Neutrophil (primary cell): ENCODE results near the gene FLAD1.
A peak's percentile ranks its signal among the peaks of the same experiment; 100 is the strongest.

Source experiments
- H3K27ac ChIP-seq: fragments of 200-600 bp; sonication (generic); 2 replicates; pipeline ENCODE4 v1.5.1; 2016; ENCODE audit warnings: mild to moderate bottlenecking, moderate library complexity
- H3K27me3 ChIP-seq: fragments of 200-600 bp; sonication (generic); 2 replicates; pipeline ENCODE4 v1.6.0; 2016; ENCODE audit warnings: mild to moderate bottlenecking
- H3K36me3 ChIP-seq: fragments of 200-600 bp; sonication (generic); 2 replicates; pipeline ENCODE4 v1.5.1; 2017
- H3K4me1 ChIP-seq, 2 experiments: fragments of 200-600 bp in 1 of 2; sonication (generic) in 1 of 2; 1 replicate in 1 of 2; 2 replicates in 1 of 2; pipeline versions ENCODE4 v1.5.1 to v1.6.1; 2013 to 2016; ENCODE audit warnings: low read depth in 1 of 2, low read length in 1 of 2, mild to moderate bottlenecking in 1 of 2, moderate library complexity in 1 of 2; ENCODE audit not compliant: control insufficient read depth in 1 of 2, insufficient read depth in 1 of 2
- H3K4me3 ChIP-seq, 2 experiments: fragments of 200-600 bp in 1 of 2; sonication (generic) in 1 of 2; 1 replicate in 1 of 2; 2 replicates in 1 of 2; pipeline ENCODE4 v1.5.1; 2013 to 2016; ENCODE audit warnings: low read depth in 1 of 2, low read length in 1 of 2, mild to moderate bottlenecking in 1 of 2, moderate library complexity in 1 of 2
- H3K9me3 ChIP-seq: fragments of 200-600 bp; sonication (generic); 2 replicates; pipeline ENCODE4 v1.5.1; 2016
- TF ChIP-seq, protein P1 (sequence below): fragments of 200-600 bp; sonication (generic); IDR thresholded peaks from 2 replicates; pipeline ENCODE4 v1.5.1; 2016; ENCODE audit warnings: antibody characterized with exemption

Gene FLAD1

DNA sequence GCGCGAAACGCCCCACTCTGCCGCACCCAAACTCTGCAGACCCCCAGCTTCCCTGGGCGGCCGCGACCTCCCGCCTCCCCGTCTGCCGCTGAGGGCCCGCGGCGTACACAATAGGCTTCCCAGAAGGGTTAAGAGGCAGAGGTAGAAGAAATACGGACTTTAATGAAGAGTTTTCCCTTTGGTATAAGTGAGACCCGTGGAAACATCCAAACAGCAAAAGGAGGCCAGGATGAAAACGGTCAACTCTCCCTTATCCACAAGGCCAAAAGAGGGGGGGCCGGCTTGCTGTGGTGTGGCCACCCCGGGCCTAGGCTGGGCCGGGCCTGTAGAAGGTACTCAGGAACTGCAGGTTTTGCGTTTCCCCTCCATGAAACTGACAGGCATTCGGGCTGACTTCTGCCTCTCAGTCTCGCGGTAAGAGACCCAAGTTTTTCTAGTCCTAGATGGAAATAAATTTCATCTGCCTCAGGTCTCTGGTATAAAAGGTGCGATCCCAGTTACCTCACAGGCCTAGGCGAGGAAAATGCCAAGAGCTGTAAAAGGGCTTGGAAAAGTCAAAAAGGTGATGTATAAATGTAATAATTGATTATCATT lies 20.9 kb upstream of the FLAD1 start:
- Histone ChIP-seq H3K4me3 (peak overlapping the region; percentile 88 to 99), H3K4me1 (peaks cover 21 to 27% of the 10 kb centered on the region in 2 experiments), H3K27ac (peak overlapping the region; percentile 98), H3K36me3 (peaks cover 57% of the 10 kb centered on the region), H3K9me3 (no peaks in the 10 kb centered on the region), H3K27me3 (no peaks in the 10 kb centered on the region)
- TF ChIP-seq, protein P1, sequence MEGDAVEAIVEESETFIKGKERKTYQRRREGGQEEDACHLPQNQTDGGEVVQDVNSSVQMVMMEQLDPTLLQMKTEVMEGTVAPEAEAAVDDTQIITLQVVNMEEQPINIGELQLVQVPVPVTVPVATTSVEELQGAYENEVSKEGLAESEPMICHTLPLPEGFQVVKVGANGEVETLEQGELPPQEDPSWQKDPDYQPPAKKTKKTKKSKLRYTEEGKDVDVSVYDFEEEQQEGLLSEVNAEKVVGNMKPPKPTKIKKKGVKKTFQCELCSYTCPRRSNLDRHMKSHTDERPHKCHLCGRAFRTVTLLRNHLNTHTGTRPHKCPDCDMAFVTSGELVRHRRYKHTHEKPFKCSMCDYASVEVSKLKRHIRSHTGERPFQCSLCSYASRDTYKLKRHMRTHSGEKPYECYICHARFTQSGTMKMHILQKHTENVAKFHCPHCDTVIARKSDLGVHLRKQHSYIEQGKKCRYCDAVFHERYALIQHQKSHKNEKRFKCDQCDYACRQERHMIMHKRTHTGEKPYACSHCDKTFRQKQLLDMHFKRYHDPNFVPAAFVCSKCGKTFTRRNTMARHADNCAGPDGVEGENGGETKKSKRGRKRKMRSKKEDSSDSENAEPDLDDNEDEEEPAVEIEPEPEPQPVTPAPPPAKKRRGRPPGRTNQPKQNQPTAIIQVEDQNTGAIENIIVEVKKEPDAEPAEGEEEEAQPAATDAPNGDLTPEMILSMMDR, result no peak

DNA sequence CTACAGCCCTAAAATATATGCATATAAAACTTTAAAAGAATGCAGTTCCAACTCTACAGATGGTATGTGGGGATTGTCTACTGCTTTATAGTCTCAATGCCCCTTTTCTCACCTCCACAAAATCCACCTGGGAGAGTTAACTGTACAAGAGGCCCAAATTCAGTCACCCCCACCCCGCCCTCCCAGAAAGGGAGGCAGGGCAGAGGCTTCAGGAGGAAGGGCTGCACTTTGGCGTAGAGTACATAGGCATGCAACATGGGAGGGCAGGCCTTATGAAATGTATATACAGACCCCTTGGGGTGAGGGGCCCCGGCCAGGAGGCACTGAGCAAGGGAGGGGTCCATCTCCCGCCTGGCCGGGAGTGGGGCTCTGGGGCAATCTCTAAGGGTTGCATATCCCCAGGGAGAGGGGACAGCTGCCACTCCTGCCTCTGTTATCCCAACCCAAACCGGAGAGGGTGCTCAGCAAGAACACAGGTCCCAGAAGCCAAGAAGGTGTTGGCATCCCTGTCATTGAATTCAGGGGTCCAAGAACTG lies 20.3 kb upstream of the FLAD1 start:
- Histone ChIP-seq H3K9me3 (no peaks in the 10 kb centered on the region), H3K4me3 (no peak overlapping the region), H3K36me3 (peaks cover 63% of the 10 kb centered on the region), H3K27me3 (no peaks in the 10 kb centered on the region), H3K4me1 (peaks cover 21 to 27% of the 10 kb centered on the region in 2 experiments), H3K27ac (peak overlapping the region; percentile 98)
- TF ChIP-seq, protein P1, result no peak

DNA sequence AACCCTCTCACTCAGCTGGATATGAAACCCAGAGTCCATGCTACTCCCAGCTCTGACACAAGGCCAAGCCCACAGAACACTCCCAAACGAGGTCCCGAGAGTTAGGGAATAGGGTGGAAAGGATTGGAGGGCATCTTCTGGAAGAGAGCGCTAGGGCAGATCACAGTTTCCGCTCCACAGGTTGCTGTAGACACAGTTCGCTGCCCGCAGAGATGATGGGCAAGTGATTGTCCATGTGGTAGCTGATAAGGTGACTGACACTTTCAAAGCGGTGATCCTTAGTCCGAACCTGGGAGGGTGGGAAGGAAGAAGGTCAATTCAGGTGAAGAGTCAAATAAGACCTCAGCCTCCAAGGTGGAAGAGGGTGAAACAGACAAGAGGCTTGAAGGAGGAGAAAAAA lies 19.5 kb upstream of the FLAD1 start:
- peaks cover 67% of the 10 kb centered on the region for H3K36me3 ChIP-seq
- no peak overlapping the region for H3K4me3 ChIP-seq
- no peaks in the 10 kb centered on the region for H3K9me3 ChIP-seq
- TF ChIP-seq, protein P1, result no peak
- peak overlapping the region; percentile 13 for H3K27ac ChIP-seq
- peaks cover 21 to 27% of the 10 kb centered on the region in 2 experiments for H3K4me1 ChIP-seq
- H3K27me3 ChIP-seq, result no peaks in the 10 kb centered on the region

DNA sequence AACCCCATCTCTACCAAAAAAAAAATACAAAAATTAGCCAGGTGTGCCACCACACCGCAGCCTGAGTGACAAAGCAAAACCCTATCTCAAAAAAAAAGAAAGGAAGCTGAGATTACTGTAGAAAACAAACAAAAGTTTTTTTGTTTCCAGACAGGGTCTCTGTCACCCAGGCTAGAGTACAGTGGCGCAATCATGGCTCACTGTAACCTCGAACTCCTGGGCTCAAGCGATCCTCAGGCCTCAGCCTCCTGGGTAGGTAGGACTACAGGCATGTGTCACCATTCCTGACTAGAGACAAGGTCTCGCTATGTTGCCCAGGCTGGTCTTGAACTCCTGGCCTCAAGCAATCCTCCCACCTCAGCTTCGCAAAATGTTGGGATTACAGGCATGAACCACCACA lies 18.8 kb upstream of the FLAD1 start:
- TF ChIP-seq, protein P1, result no peak
- H3K36me3 ChIP-seq, result peaks cover 66% of the 10 kb centered on the region
- H3K9me3 ChIP-seq, result no peaks in the 10 kb centered on the region
- H3K4me1 ChIP-seq, result peaks cover 21 to 27% of the 10 kb centered on the region in 2 experiments
- H3K4me3 ChIP-seq, result no peak overlapping the region
- no peaks in the 10 kb centered on the region for H3K27me3 ChIP-seq
- peak overlapping the region; percentile 36 for H3K27ac ChIP-seq

DNA sequence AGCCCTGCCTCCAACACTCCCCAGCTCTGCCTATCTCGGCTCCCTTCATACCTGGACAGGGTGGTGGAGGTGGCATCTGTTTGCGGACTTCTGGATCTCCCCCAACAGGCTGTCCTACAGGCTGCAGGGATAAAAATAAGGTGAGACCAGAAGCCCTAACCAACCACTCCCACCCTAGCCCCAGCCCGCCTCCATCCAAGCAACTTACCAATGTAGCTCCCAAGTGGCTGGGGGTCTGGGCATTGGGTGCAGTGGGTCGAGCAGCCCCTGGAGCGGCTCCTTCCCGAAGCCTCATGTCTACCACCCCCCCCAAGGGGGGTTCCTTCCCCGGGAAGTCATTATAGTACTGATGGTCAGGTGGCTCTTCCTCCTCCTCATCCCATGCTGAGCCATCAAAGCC lies 17.0 kb upstream of the FLAD1 start:
- Histone ChIP-seq H3K9me3 (no peaks in the 10 kb centered on the region), H3K27me3 (no peaks in the 10 kb centered on the region), H3K36me3 (peaks cover 66% of the 10 kb centered on the region), H3K4me3 (no peak overlapping the region), H3K4me1 (peaks cover 20 to 27% of the 10 kb centered on the region in 2 experiments), H3K27ac (no peak overlapping the region)
- TF ChIP-seq, protein P1, result no peak
